K562 (cell line): Measurements from ENCODE around the gene FSCN2. TPM values are rescaled to one million over a fixed set of nuclear protein-coding genes. Genes with fewer than 3 reads are reported as not detected.
A peak's percentile ranks its signal among the peaks of the same experiment; 100 is the strongest.

Experiments
- ATAC-seq: fragments of 200-7000 bp; cut with Tn5 transposase; 3 replicates; pipeline ENCODE4 v1.9.1; 2020; ENCODE audit warnings: moderate library complexity
- BruUV-seq: library from RNA; stranded (reverse); fragments of 400-500 nt; replicated peaks from 2 replicates; lab custom pipeline; 2021; lab: Mats Ljungman, UMichigan
- CTCF ChIA-PET: fragments of 300-600 bp; formaldehyde crosslinking; extraction: SDS; loops from one replicate; lab custom pipeline; 2021; ENCODE audit warnings: low intra/inter-chr PET ratio; lab: Yijun Ruan, JAX
- POLR2A ChIA-PET: fragments of 300-600, 350-650 bp; sonication (Branson Sonifier 250); formaldehyde crosslinking; extraction: SDS; loops from one replicate; lab custom pipeline; 2021; ENCODE audit warnings: antibody characterized with exemption, inconsistent platforms; lab: Yijun Ruan, JAX
- DNase-seq, 4 experiments: peaks; one replicate each; pipeline versions ENCODE4 v3.0.0 to v3.0.0-alpha.2; 2011 to 2018; ENCODE audit warnings: low spot score in 3 of 4, mixed read lengths in 3 of 4; ENCODE audit errors: extremely low read depth in 1 of 4
- FAIRE-seq: peaks from 2 replicates; lab custom pipeline; 2011; peaks lifted over from hg19 to GRCh38; lab: Jason Lieb, UNC
- H2AFZ ChIP-seq: 2 replicates; pipeline ENCODE4 v1.6.0; 2011; ENCODE audit warnings: low read depth, low read length, control low read depth, inconsistent platforms
- H3K27ac ChIP-seq: fragments of 200-600 bp; 3 replicates; pipeline ENCODE4 v1.8.0; 2011; ENCODE audit warnings: low read depth, mild to moderate bottlenecking, control low read depth, inconsistent platforms, low read length, moderate library complexity, mixed read lengths; ENCODE audit errors: extremely low read depth
- H3K27me3 ChIP-seq, 2 experiments: fragments of 300-600 bp in 1 of 2; 2 replicates in 1 of 2; 3 replicates in 1 of 2; pipeline versions ENCODE4 v1.6.0 to v1.8.0; 2011; ENCODE audit warnings: inconsistent platforms in 2 of 2, low read length in 2 of 2, mild to moderate bottlenecking in 1 of 2, mixed read lengths in 1 of 2, moderate library complexity in 1 of 2; ENCODE audit not compliant: control insufficient read depth in 2 of 2, insufficient read depth in 2 of 2
- H3K36me3 ChIP-seq: fragments of 300-600 bp; 3 replicates; pipeline ENCODE4 v1.8.0; 2011; ENCODE audit warnings: mild to moderate bottlenecking, low read length, inconsistent platforms; ENCODE audit not compliant: control insufficient read depth, insufficient read depth
- H3K4me1 ChIP-seq, 2 experiments: fragments of 200-600 bp in 1 of 2; replicated peaks in 1 of 2; 2 replicates in 1 of 2; 3 replicates in 1 of 2; pipeline versions ENCODE4 v1.5.1 to v1.8.0; 2011; ENCODE audit warnings: inconsistent platforms in 2 of 2, low read length in 2 of 2, mild to moderate bottlenecking in 1 of 2, mixed read lengths in 1 of 2, moderate library complexity in 1 of 2; ENCODE audit not compliant: control insufficient read depth in 2 of 2, insufficient read depth in 2 of 2
- H3K4me2 ChIP-seq: 2 replicates; pipeline ENCODE4 v1.6.1; 2011; ENCODE audit warnings: low read length, control low read depth, inconsistent platforms, mixed read lengths; ENCODE audit not compliant: insufficient read depth
- H3K4me3 ChIP-seq: fragments of 200-600 bp; sonication (generic), shearing (Covaris generic); 2 replicates; pipeline ENCODE4 v1.5.1; 2016; ENCODE audit warnings: control low read depth, inconsistent platforms
- H3K79me2 ChIP-seq: fragments of 200-600 bp; 3 replicates; pipeline ENCODE4 v1.8.0; 2011; ENCODE audit warnings: low read length, inconsistent platforms; ENCODE audit not compliant: control insufficient read depth, insufficient read depth
- H3K9ac ChIP-seq, 2 experiments: 2 replicates each; pipeline versions ENCODE4 v1.6.0 to v1.6.1; 2011; ENCODE audit warnings: low read depth in 2 of 2, low read length in 2 of 2, control low read depth in 1 of 2, inconsistent platforms in 1 of 2, mild to moderate bottlenecking in 1 of 2, mixed read lengths in 1 of 2; ENCODE audit not compliant: insufficient read depth in 1 of 2
- H3K9me1 ChIP-seq: one replicate; pipeline ENCODE4 v1.6.0; 2011; ENCODE audit warnings: inconsistent platforms, mild to moderate bottlenecking, low read length, moderate library complexity; ENCODE audit not compliant: control insufficient read depth, insufficient read depth
- H3K9me3 ChIP-seq: replicated peaks from 2 replicates; pipeline ENCODE4 v1.5.1; 2011; ENCODE audit warnings: low read depth, low read length, inconsistent platforms; ENCODE audit not compliant: control insufficient read depth, insufficient read depth
- H4K20me1 ChIP-seq: replicated peaks from 2 replicates; pipeline ENCODE4 v1.6.1; 2011; ENCODE audit warnings: low read length, inconsistent platforms, mixed read lengths; ENCODE audit not compliant: control insufficient read depth, insufficient read depth
- CREBBP ChIP-seq: IDR thresholded peaks from one replicate; pipeline ENCODE4 v1.6.1; 2012; ENCODE audit warnings: low read depth, mild to moderate bottlenecking, control low read depth, inconsistent platforms, low read length
- CXXC5 ChIP-seq: fragments of 250-450 bp; sonication (Bioruptor Pico); IDR thresholded peaks from 2 replicates; pipeline ENCODE4 v1.8.0; 2022; ENCODE audit warnings: inconsistent platforms, mild to moderate bottlenecking, moderate library complexity
- DPF2 ChIP-seq: fragments of 450-650 bp; IDR thresholded peaks from 2 replicates; pipeline ENCODE4 v1.6.1; 2016
- HOXB6 ChIP-seq: fragments of 250-450 bp; sonication (Bioruptor Pico); IDR thresholded peaks from 2 replicates; pipeline ENCODE4 v1.5.1; 2022; ENCODE audit warnings: mild to moderate bottlenecking, borderline replicate concordance
- ILK ChIP-seq: fragments of 450-650 bp; IDR thresholded peaks from 2 replicates; pipeline ENCODE4 v1.6.1; 2016; ENCODE audit warnings: missing genetic modification characterization, low read depth, mild to moderate bottlenecking, missing compliant biosample characterization, moderate library complexity, borderline replicate concordance
- L3MBTL2 ChIP-seq: fragments of 450-650 bp; IDR thresholded peaks from 2 replicates; pipeline ENCODE4 v1.6.1; 2016; ENCODE audit warnings: mild to moderate bottlenecking, moderate library complexity
- NFIC ChIP-seq: fragments of 450-650 bp; IDR thresholded peaks from 2 replicates; pipeline ENCODE4 v1.6.1; 2017; ENCODE audit warnings: mild to moderate bottlenecking, inconsistent platforms
- NR1H2 ChIP-seq: sonication (generic); formaldehyde crosslinking; IDR thresholded peaks from 2 replicates; pipeline ENCODE4 v1.4.0; 2020; ENCODE audit warnings: mild to moderate bottlenecking, missing genetic modification reagents
- SP1 ChIP-seq: sonication (generic); formaldehyde crosslinking; IDR thresholded peaks from 2 replicates; pipeline ENCODE4 v1.8.1; 2022; ENCODE audit warnings: mild to moderate bottlenecking, missing genetic modification reagents
- TAF9B ChIP-seq: fragments of 450-650 bp; IDR thresholded peaks from 2 replicates; pipeline ENCODE4 v1.6.1; 2018; ENCODE audit warnings: mild to moderate bottlenecking; ENCODE audit not compliant: partially characterized antibody
- XRCC5 ChIP-seq: fragments of 200-400 bp; formaldehyde crosslinking; IDR thresholded peaks from 2 replicates; pipeline ENCODE4 v1.6.1; 2017; ENCODE audit warnings: low read depth, mild to moderate bottlenecking, low read length
- ZNF347 ChIP-seq: fragments of 450-650 bp; formaldehyde crosslinking; IDR thresholded peaks from 2 replicates; pipeline ENCODE4 v1.4.0; 2020; ENCODE audit warnings: low read depth, mild to moderate bottlenecking, moderate library complexity
- ZNF507 ChIP-seq: conservative IDR thresholded peaks from 2 replicates; pipeline ENCODE4 v1.6.1; 2017; ENCODE audit warnings: missing genetic modification characterization, missing compliant biosample characterization
- WGBS: fragments of 100-300 bp; shearing (Covaris generic); methylation state at CpG from one replicate; pipeline ENCODE4 v1.1.6; 2016; ENCODE audit warnings: low coverage, mixed read lengths; ENCODE audit not compliant: insufficient coverage; ENCODE audit errors: missing lambda C conversion rate; 5-methylcytosine and 5-hydroxymethylcytosine counted together
- in situ Hi-C: fragments of 300-500 bp; cut with MboI; formaldehyde crosslinking; loops from 4 replicates; pipeline ENCODE4 v1.15.0; 2018; ENCODE audit warnings: inconsistent platforms, mixed read lengths
- intact Hi-C: fragments of 100-400 bp; cut with micrococcal nuclease; formaldehyde crosslinking; loops from 2 replicates; pipeline ENCODE4 v1.14.2; 2022
- polyA plus RNA-seq, 8 experiments: library from polyadenylated mRNA; depleted of rRNA in 4 of 8; stranded (reverse) in 5 of 8; unstranded in 3 of 8; fragments of >200 nt; fragmentation: Nextera tagmentation in 2 of 8; fragmentation: Illumina TruSeq in 1 of 8; extraction: Ambion mirVana in 2 of 8; extraction: Trizol in 1 of 8; gene quantifications; 2 replicates each; pipeline versions ENCODE4 v1.2.1 to v1.2.3, GENCODE V29; 2011 to 2014; ENCODE audit warnings: inconsistent platforms in 1 of 8, missing spikeins in 1 of 8
- total RNA-seq, 7 experiments: library from RNA; depleted of rRNA in 6 of 7; stranded (reverse); fragments of >200 nt in 6 of 7; fragmentation: Illumina TruSeq in 2 of 7; extraction: Trizol in 2 of 7; gene quantifications; 2 replicates each; pipeline versions ENCODE4 v1.2.1 to v1.2.3, GENCODE V29; 2011 to 2021; ENCODE audit warnings: low replicate concordance in 1 of 7
- TF ChIP-seq, protein P1 (sequence below): sonication (generic); formaldehyde crosslinking; IDR thresholded peaks from 2 replicates; pipeline ENCODE4 v1.8.1; 2023; ENCODE audit warnings: mild to moderate bottlenecking, missing genetic modification reagents
- TF ChIP-seq, protein P2 (sequence below): sonication (generic); formaldehyde crosslinking; IDR thresholded peaks from 2 replicates; pipeline ENCODE4 v1.8.0; 2022; ENCODE audit warnings: missing genetic modification reagents, mild to moderate bottlenecking, moderate library complexity, borderline replicate concordance
- TF ChIP-seq, protein P3 (sequence below), 2 experiments: fragments of 450-650 bp in 1 of 2; sonication (generic) in 1 of 2; formaldehyde crosslinking in 1 of 2; IDR thresholded peaks in 1 of 2; conservative IDR thresholded peaks in 1 of 2; 2 replicates each; pipeline versions ENCODE4 v1.6.1 to v1.8.1; 2016 to 2023; ENCODE audit warnings: mild to moderate bottlenecking in 2 of 2, moderate library complexity in 2 of 2, inconsistent platforms in 1 of 2, missing genetic modification reagents in 1 of 2

The FSCN2 gene
- total and polyA plus RNA-seq, 9 of the 15 experiments (the other 6 are each of a cell fraction or from before 2014, with no cell fraction given), result 0.08 TPM; not detected in 8

DNA sequence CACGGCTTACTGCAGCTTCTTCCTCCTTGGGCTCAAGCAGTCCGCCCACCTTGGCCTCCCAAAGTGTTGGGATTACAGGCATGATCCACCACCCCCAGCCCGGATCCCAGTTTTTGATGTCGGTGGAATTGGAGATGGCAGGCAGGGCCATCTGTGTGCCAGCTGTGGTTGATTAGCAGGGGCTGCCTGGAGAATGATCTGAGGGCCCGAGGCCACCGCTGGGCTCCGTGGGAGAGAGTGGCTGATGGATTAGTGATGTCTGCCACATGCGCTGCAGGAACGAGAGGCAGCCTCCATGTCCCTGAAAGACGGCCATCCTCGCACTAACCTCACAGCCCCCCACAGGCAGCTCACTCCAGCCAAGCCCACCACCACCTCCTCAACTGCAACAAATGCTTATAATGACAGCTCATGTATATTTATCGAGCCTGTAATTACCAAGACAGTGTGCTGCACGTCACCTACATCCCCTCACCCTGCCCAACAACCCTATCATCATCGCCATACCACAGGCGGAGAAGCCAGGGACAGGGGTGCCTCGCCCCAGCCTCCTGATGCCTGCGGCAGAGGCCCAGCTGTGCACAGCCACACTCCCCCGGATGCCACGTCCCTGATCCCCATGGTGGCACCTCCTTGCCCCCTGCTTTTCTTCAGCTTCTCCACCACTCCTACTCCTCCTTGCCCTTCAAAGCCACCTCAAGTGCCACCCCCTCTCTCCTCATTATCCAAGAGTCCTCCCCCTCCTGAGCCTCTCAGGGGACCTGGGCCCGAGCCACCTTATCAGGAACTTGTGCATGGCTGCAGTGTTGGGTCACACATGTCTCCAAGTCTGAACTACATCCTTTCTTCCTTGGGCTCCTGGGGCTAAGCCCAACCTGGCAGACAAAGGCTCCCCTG lies 48.8 kb upstream of the FSCN2 start:
- ATAC-seq (no peak), DNase-seq (peak in 1 of 4 experiments; percentile 56), FAIRE-seq (no peak)
- no peaks in the 10 kb centered on the region for H4K20me1 ChIP-seq
- no peaks in the 10 kb centered on the region for H3K27me3 ChIP-seq
- H3K4me2 ChIP-seq, result peak overlapping the region; percentile 68
- H2AFZ ChIP-seq, result peak overlapping the region; percentile 72
- WGBS, result 69% methylated on average over 17 of the region's 20 CpGs
- ChIA-PET CTCF (no interaction called here), POLR2A (interaction anchor here (0.8 to 1.2 kb wide), 3 partner anchors 22 to 75 kb away, joined by 3 to 4 read pairs (median 4); partner anchors contain the start of gene ACTG1)
- H3K4me3 ChIP-seq, result no peak overlapping the region
- intact Hi-C loops (loop anchor here (5.0 to 10.0 kb wide), 3 partner anchors 43 to 185 kb away; partner anchors contain the start of gene SLC38A10), in situ Hi-C loops (loop anchor here (5.0 kb wide), 2 partner anchors 87 to 232 kb away; no protein-coding TSS in a partner anchor)
- no peak overlapping the region for H3K27ac ChIP-seq
- no peaks in the 10 kb centered on the region for H3K9me1 ChIP-seq
- H3K4me1 ChIP-seq, result peaks cover 23 to 71% of the 10 kb centered on the region in 2 experiments
- no peaks in the 10 kb centered on the region for H3K36me3 ChIP-seq
- no peaks in the 10 kb centered on the region; the same call in 2 of the 3 replicates for H3K79me2 ChIP-seq
- H3K9ac ChIP-seq, result peak overlapping the region; percentile 14 to 19; a peak in 2 of 4 replicates
- no TSS peak for BruUV-seq
- no peaks in the 10 kb centered on the region for H3K9me3 ChIP-seq
- TF ChIP-seq DPF2, result 0 out of 2 replicates have a peak, but pooled peaks have one; percentile 11
- TF ChIP-seq NR1H2 (CRISPR knock-in tag), result no peak
- 0 out of 2 replicates have a peak, but pooled peaks have one; percentile 30 for TF ChIP-seq SP1 (CRISPR knock-in tag)
- TF ChIP-seq, protein P1, sequence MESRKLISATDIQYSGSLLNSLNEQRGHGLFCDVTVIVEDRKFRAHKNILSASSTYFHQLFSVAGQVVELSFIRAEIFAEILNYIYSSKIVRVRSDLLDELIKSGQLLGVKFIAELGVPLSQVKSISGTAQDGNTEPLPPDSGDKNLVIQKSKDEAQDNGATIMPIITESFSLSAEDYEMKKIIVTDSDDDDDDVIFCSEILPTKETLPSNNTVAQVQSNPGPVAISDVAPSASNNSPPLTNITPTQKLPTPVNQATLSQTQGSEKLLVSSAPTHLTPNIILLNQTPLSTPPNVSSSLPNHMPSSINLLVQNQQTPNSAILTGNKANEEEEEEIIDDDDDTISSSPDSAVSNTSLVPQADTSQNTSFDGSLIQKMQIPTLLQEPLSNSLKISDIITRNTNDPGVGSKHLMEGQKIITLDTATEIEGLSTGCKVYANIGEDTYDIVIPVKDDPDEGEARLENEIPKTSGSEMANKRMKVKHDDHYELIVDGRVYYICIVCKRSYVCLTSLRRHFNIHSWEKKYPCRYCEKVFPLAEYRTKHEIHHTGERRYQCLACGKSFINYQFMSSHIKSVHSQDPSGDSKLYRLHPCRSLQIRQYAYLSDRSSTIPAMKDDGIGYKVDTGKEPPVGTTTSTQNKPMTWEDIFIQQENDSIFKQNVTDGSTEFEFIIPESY, result peak; percentile 12; the same call in 1 of the 2 replicates
- no peak for TF ChIP-seq TAF9B
- TF ChIP-seq NFIC, result 0 out of 2 replicates have a peak, but pooled peaks have one; percentile 10
- TF ChIP-seq L3MBTL2, result no peak
- no peak for TF ChIP-seq HOXB6 (CRISPR knock-in tag)
- TF ChIP-seq, protein P2, sequence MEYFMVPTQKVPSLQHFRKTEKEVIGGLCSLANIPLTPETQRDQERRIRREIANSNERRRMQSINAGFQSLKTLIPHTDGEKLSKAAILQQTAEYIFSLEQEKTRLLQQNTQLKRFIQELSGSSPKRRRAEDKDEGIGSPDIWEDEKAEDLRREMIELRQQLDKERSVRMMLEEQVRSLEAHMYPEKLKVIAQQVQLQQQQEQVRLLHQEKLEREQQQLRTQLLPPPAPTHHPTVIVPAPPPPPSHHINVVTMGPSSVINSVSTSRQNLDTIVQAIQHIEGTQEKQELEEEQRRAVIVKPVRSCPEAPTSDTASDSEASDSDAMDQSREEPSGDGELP, result peak; percentile 39; the same call in 1 of the 2 replicates
- no peak for TF ChIP-seq CREBBP
- TF ChIP-seq, protein P3, sequence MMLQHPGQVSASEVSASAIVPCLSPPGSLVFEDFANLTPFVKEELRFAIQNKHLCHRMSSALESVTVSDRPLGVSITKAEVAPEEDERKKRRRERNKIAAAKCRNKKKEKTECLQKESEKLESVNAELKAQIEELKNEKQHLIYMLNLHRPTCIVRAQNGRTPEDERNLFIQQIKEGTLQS (IDR thresholded peaks at IDR 0.05), result no peak
- TF ChIP-seq, protein P3 (CRISPR knock-in tag; conservative IDR thresholded peaks at IDR 0.05), result no peak
- no peak for TF ChIP-seq CXXC5 (CRISPR knock-in tag)
- TF ChIP-seq ZNF507 (tag), result no peak
- no peak for TF ChIP-seq ZNF347 (CRISPR knock-in tag)
- no peak for TF ChIP-seq ILK (tag)
- no peak for TF ChIP-seq XRCC5
